NK-92 (cell line): ENCODE data around the gene SGSH.

Source experiments
- DNase-seq: peaks from one replicate; lab custom pipeline; 2025; ENCODE audit not compliant: unreplicated experiment; lab: John Stamatoyannopoulos, UW

SGSH gene

DNA sequence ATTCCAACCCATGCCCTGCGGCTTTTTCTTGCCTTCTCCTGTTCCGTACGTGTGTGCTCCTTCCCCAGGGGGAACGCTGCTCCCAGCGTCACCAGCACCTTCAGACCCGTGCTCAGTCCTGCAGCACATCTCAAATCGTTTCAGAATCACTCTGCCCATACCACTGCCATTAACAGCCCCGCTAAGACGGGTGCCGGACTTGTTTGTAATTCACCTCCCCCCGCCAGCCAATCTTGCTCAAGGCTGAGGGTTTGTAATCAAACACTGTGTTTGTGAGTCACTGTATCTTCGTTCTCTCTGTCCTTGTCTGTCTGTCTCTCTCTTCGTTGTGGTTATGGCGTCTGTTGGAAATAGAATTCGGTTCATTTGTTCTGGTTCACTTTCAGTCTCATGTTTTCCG is 33.0 kb downstream of the SGSH start:
- DNase-seq: no peak

DNA sequence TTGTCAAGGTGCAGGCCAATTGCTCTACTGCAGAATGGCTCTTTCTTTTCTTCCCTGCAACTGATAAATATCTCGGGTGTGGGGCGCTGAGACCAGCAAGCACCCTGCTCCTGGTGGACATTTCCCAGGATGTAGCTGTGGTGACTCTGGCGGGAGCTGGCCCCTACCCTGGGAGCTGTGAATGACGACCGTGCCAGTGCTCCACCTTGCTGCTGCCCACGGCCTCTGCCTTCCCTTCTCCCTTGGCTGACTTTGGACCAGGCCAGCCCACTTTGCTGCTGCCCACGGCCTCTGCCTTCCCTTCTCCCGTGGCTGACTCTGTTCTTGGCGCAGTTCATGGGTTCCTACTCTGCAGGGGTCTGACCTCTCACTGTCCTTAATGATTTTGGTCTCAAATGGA is 34.2 kb downstream of the SGSH start:
- no peak for DNase-seq

DNA sequence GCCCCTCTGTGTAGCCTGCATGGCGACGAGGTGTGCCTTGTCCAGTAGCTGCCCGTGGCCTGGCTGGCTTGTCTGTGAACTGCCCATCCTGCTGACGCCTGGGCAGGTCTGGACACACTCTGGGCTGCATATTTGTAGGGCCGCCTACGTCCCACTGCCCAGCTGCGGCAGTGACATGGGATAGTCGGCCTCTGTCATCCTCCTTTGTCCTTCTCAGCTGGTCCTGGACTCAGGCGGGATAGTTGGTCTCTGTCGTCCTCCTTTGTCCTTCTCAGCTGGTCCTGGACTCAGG is 35.8 kb downstream of the SGSH start:
- no peak for DNase-seq

DNA sequence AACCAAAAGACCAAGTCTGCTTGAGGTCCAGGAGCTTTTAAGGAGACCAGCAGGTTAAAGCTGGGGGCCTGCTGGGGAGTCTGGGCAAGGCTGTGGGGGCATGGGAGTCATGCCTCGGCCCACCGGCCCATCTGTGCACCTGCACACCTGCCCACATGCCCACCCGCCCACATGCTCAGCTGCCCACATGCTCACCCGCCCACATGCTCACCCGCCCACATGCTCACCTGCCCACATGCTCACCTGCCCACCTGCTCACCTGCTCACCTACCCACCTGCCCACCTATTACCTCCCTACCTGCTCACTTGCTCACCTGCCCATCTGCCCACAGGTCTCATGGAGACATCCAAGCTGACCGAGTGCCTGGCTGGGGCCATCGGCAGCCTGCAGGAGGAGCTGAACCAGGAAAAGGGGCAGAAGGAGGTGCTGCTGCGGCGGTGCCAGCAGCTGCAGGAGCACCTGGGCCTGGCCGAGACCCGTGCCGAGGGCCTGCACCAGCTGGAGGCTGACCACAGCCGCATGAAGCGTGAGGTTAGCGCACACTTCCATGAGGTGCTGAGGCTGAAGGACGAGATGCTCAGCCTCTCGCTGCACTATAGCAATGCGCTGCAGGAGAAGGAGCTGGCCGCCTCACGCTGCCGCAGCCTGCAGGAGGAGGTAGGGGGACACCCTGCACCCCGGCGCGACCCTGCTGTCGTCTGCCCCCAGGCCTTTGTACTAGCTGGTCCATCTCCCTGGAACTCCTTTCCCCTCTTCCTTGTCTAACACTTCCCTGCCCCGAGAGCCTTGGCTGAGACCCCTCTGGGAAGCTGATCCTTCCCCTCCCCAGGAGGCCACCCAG is 36.3 kb downstream of the SGSH start:
- DNase-seq: no peak

DNA sequence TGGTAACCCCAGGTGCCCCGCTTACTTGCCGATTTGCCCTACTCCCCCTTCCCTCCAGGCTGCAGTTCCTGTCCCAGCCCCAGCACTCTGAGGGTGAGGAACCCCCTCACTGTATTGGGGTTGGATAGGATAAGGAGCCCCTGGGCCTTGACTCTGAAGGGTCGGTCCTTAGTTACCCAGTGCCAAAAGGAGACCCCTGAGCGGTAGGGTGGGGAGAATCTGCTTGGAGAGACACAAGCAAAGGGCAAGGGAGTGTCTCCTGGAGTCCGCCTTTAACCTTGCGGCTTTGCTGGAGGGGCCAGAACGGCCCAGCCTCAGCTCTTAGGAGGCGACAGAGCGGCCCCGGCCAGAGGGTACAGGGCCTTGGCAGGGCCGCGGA is 37.3 kb downstream of the SGSH start:
- DNase-seq: no peak

DNA sequence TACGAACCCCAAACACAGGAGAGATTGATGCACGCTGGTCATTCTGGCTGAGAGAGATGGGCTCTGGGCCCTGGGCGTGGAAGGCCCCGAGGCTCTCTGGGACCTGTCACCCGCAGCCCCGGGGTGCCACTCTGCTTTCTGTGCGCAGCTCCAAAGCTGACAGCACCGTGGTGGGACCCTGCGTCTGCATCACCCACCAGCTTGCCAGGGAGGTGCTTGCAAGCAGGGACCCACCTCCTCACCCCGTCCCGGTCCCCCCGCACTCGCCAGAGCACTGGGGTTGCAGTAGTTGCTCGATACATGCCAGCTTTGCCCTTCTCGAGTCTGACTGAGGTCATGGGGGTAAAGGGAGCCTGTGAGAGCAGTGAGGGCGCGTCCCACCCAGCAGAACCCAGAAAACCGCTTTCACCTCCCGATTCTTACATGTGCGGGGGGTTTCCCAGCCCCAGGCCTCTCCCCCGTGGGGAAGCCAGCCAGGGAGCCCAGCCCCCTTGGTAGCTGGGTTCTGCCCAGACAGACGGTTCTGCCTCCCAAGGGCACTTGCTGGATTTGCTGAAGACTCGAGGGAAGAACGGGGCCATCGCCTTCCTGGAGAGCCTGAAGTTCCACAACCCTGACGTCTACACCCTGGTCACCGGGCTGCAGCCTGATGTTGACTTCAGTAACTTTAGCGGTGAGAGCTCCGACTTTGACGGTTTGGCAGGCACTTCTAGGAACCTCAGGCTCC is 37.9 kb downstream of the SGSH start:
- no peak for DNase-seq

DNA sequence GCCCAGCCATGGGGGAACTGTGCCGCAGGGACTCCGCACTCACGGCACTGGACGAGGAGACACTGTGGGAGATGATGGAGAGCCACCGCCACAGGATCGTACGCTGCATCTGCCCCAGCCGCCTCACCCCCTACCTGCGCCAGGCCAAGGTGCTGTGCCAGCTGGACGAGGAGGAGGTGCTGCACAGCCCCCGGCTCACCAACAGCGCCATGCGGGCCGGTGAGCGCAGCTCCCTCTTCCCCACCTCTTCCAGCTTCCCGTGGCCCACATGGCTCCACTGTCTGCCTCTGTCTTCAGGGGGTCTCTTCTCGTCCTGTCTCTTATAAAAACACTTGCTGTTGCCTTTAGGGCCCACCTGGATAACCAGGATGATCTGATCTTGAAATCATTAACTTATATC is 38.7 kb downstream of the SGSH start:
- DNase-seq: no peak

DNA sequence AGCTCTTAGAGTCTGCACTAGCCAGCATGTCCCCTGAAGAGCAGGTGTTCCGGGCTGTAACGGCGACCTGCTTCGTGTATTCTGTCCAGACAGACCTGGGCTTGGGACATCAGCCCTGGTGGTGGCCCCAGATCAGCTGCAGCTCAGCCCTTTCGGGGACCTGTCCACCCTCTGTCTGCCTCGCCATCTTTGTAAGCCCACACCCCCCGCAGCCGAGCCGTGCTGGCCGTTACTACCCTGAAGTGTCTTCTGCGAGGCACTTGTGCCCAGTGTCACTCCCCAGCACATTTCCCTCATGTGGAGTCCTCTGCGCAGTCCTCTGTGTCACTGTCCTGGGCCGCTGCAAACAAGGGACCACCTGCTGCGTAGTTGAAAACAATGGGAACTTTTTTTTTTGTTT is 39.9 kb downstream of the SGSH start:
- no peak for DNase-seq

DNA sequence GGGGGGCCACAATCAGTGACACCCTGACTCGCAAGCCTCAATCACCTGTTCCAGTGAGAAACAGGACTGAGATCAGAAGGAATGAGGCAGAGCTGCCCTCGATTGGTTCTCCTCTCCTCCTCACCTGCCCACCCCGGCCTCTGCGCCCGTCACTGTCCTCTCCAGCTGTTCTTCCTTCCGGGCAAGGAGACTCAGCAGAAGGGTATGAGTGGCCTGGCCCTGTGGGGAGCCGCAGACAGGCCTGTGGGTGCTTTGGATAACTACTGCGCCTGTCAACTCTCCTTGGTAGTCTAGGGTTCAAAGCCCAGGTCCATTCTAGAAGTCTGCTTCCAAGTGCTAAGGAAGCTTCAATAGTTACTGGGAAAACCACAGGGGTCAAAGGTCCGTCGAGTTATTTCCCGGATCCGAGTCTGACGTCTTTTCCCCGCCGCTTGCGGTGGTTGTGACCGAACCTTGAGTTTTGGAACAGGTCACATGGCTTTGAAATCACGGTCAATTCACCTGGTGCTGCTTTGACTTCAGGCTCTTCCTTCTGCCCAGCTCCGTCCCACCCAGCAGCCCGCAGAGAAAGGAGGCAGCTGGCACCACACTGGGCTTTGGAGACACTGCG is 42.0 kb downstream of the SGSH start:
- DNase-seq: no peak

DNA sequence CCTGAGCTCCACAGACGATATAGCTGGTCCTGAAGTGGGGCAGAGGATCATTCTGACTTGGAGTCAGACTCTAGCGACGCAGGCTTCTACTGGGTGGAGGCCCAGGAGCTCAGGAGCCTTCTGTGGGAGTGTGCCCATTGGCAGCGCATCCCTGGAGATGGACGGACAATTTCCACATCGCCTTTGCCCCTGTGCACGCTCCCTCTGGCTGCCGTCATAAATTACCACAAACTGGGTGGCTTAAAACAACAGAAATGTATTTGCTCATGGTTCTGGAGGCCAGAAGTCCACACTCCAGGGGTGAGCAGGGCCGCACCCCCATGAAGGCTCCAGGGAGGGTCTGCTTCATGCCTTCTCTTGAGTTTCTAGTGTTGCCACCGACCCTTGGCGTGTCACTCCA is 43.4 kb downstream of the SGSH start:
- no peak for DNase-seq

DNA sequence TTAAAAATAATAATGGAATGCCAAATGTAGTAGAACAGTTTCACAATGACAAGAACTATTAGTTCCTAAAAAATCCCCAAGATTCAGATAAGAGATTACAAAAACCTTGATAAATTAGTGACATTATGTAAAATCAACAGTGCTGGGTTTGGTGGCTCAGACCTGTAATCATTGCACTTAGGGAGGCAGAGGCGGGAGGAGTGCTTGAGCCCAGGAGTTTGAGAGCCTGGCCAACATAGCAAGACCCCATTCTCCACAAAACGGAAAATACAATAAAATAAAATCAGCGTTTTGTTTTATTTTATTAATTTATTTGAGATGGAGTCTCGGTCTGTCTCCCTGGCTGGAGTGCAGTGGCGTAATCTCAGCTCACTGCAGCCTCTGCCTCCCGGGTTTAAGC is 46.2 kb downstream of the SGSH start:
- no peak for DNase-seq

DNA sequence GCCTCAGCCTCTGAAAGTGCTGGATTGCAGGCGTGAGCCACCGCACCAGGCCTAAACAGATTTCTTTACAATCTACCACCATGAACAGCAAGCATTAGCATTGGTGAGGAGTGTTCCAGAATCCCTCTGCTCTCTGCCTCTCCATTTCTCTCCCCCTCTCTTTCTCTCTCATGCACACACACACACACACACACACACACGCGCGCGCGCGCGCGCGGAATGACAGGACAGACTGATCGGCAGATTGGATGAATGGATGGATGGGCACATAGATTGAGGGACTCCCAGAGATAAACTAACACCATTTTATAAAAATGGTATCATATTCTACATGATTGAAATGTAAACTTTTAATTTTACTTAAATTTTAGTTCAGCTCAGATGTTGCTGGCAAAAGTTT is 47.0 kb downstream of the SGSH start:
- DNase-seq: no peak

DNA sequence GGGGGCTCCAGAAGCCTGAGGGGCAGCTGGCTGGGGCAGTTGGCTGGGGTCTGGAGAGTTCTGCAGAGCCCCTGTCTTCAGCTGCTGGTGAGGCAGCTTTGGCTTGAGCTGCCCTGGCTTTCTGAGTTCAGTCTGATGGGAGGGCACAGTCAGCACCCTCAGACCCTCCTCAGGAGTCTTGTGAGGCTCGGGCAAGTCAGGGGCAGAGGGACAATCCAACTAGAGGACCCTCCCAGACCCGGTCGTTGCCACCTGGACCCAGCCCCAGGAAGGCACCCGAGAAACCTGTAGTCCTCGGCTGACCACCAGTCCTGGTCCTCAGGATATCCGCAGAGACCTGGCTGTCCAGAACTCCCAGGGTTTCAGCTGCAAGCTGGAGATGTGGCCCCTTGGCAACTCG is 48.5 kb downstream of the SGSH start:
- DNase-seq: no peak

DNA sequence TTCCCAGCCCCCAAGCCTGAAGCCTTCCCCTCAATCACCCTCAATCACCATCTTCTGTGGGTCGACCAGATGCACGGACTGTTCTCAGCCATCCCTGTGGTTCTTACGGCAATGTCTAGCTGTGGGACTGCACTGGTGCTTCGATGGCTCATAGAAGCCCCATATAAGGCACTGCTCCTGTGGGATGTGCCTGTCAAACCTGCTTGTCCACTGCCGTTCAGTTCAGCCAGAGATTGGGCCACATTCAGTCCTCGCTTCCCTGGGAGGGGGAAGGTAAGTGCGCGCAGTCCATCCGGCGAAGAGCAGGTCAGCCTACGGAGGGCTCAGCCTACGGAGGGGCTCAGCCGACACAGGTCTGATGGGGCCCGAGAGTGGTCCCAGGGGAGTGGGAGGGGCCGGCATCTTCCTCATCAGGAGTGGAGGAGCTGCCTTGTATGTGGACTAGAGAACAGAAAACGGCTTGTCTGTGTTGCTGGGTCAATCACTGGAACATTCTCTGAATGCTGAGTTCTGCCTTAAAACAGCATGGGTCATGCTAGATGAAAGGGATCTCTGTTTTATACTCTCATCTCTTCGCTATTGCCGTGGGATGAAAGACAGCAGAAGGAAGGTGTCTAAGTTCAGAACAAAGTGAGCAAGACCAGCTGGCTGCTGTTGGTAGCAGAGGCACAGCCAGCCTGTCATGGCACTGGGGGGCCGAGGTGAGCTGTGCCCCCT is 50.2 kb downstream of the SGSH start, which contains the start of gene CARD14:
Gene CARD14 (plus strand): TSS at position 247 of the 717 bp plus-strand sequence. CDS start 11,409 bp downstream, outside the sequence.
- no peak for DNase-seq

DNA sequence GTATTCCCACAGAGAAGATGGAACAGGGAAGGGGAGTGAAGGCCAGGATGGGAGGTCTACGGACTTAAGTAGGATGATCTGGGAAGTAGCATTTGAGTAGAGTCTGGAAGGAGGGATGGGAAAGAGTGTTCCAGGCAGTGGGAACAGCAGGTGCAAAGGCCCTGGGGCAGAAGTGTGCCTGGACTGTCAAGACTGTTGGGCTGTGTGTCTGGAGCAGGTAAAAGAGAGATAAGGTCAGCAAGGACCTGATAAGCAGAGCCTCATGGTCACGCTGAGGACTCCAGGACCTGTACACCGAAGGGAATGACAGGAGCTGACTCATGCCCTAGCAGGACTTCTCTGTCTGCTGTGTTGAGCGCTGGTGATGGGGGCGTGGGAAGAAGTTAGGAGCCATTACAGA is 51.0 kb downstream of the SGSH start:
- no peak for DNase-seq

DNA sequence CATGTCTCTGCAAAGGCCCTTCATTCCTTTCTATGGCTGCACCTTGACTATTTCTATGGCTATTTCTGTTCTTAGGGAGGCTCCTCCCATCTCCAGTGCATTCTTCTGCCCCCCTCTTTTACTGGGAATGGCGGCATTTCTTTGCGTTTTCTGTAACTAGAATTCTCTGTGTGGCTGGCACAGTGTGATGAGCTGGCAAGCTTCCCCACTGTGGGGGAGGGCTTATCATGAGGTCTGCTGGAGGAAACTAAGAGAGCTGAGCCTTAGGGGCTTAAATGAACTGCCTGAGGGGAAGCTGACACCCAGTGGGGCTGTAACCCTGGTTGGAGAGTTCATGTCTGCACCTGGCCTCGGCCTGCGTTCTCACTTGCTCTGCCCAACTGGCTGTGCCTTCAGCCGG is 51.8 kb downstream of the SGSH start:
- DNase-seq: no peak

DNA sequence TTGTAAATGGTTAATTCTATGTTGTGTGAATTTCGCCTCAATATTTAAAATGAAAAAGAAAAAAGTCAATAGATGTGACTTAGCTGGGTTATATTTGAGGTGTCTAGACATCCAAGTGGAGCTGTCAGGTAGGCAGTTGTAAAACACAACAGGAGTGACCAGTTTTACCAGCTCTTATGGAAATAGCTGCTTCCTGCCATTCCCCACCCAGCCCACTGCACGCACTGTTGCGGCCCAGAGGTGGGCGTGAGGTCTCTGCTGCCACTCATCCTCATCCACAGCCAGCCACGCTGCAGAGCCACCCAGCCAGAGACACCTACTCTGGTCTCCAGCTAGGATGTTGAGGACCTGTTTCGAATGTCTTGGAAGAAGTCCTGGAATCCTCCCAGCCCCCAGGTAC is 53.7 kb downstream of the SGSH start:
- no peak for DNase-seq

DNA sequence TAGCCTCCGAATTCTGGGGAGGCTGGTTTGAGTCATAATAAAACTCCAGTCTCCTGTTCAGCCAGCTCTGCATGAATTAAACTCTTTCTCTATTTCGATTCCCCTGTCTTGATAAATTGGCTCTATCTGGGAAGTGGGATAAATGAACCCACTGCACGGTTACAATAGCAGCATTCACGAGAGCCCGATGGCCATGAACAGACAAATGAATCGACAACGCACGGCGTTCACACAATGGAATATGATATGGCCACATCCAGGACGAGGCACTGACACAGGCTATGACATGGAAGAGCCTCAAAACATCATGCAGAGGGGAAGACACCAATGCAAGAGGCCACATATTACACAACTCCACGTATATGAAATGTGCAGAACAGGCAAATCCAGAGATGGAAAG is 55.9 kb downstream of the SGSH start:
- DNase-seq: no peak

DNA sequence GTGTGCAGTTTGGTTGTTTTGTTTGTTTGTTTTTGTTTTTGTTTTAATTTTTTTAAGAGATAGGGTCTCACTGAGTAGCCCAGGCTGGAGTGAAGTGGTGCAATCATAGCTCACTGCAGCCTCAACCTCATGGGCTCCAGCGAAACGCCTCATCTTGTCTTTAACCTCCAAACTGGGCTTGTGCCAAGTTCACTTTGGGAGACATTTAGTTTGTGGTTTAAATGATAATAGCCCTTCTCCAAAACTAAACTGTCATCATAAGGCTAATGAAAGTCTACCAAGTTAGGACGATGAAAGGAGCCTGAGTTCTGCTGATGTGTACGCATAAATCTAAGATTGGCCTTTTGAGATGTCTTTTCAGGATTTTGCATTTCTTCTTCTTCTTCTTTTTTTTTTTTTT is 56.8 kb downstream of the SGSH start:
- no peak for DNase-seq

DNA sequence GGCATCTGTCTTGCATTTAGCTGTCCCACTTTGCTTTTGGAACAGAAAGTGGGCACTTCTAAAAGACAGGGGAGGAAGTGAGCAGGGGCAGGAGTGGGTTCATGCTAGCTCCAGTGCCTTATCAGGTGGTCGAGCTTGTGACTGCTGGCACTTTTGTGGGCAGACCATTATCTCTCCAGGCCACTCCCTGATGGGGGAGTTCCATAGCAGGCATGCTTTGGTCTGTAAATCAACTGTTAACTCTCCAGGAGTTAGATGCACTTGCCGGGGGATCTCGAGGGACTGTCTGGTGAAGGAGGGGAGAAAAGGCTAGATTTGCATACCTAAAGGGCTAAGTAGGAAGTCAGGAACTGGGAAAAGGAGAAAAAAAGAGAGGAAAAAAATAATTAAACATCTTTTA is 59.6 kb downstream of the SGSH start:
- no peak for DNase-seq
